Breast epithelium (tissue), 4 donors: ENCODE data around the gene BAZ2B. TPM values are rescaled to one million over a fixed set of nuclear protein-coding genes. Genes with fewer than 3 reads are reported as not detected.

Experiments
- DNase-seq, 2 donors: peaks; one replicate each; pipeline ENCODE4 v3.0.0-alpha.2; 2019; ENCODE audit warnings: low spot score in 2 of 2
- H3K27ac ChIP-seq, 2 donors: fragments of 200-600 bp; sonication (generic) in 1 of 2; one replicate each; pipeline ENCODE4 v1.5.1; 2016 to 2019; ENCODE audit warnings: mild to moderate bottlenecking in 1 of 2
- H3K27me3 ChIP-seq, 2 donors: fragments of 200-600 bp; sonication (generic) in 1 of 2; one replicate each; pipeline versions ENCODE4 v1.5.1 to v1.6.0; 2017 to 2019; ENCODE audit warnings: control low read depth in 1 of 2, mild to moderate bottlenecking in 1 of 2
- H3K36me3 ChIP-seq: fragments of 200-600 bp; one replicate; pipeline ENCODE4 v1.5.1; 2019
- H3K4me1 ChIP-seq, 2 donors: fragments of 200-600 bp; sonication (generic); one replicate each; pipeline ENCODE4 v1.5.1; 2016 to 2019; ENCODE audit warnings: control low read depth in 1 of 2
- H3K4me3 ChIP-seq, 3 donors: fragments of 200-600 bp; sonication (generic); 1 replicate in 2 of 3; 2 replicates in 1 of 3; pipeline ENCODE4 v1.5.1; 2016 to 2019; ENCODE audit warnings: mild to moderate bottlenecking in 3 of 3, moderate library complexity in 2 of 3
- H3K9me3 ChIP-seq, 2 donors: fragments of 200-600 bp; sonication (generic) in 1 of 2; one replicate each; pipeline ENCODE4 v1.5.1; 2016 to 2019; ENCODE audit warnings: control low read depth in 1 of 2
- POLR2A ChIP-seq: fragments of 450-650 bp; IDR thresholded peaks from one replicate; pipeline ENCODE4 v1.6.1; 2016; ENCODE audit warnings: antibody characterized with exemption, mild to moderate bottlenecking, moderate library complexity
- POLR2AphosphoS5 ChIP-seq, 3 donors: sonication (generic); formaldehyde crosslinking; IDR thresholded peaks; one replicate each; pipeline ENCODE4 v1.6.1; 2017; ENCODE audit warnings: antibody characterized with exemption in 3 of 3
- intact Hi-C: fragments of 100-400 bp; cut with DNase I; formaldehyde crosslinking; loops from one replicate; pipeline ENCODE4 v1.15.1; 2023; ENCODE audit warnings: low total_unique reads
- total RNA-seq, 3 donors: library from RNA; depleted of rRNA; stranded (reverse); fragments of >200 nt; gene quantifications; one replicate each; pipeline ENCODE4 v1.1.0, GENCODE V29; 2016
- TF ChIP-seq, protein P1 (sequence below), 3 donors: fragments of 450-650 bp; IDR thresholded peaks; one replicate each; pipeline ENCODE4 v1.5.1; 2016 to 2017; ENCODE audit warnings: antibody characterized with exemption in 3 of 3, mild to moderate bottlenecking in 3 of 3, moderate library complexity in 3 of 3

The BAZ2B gene
- total RNA-seq, 3 donors from 2014 or later = 86.1 to 250 (median 143) TPM

DNA sequence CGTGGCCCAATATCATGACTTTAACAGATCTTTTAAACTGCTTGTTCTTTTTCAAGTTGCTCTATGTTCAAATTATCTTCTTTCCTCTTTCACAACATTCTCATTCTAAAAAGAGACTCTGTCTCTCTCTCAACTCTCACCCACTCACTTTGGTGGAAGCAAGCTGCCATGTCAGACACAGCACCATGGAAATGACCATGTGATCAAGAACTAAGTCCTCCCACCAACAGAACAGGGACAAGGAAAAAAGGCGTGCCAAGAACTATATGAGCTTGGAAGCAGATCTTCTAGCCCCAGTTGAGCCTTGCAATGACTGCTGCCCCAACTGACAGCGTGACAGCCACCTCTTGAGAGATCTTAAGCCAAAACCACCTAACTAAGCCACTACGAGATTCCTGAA is 23.9 kb downstream of the BAZ2B start:
- no peaks in the 10 kb centered on the region for H3K27me3 ChIP-seq
- no peaks in the 10 kb centered on the region for H3K9me3 ChIP-seq
- peak overlapping the region in 1 of 2 donors; percentile 43 for H3K27ac ChIP-seq
- intact Hi-C loops = loop anchor here (5.0 kb wide), 1 partner anchor 385 kb away; no protein-coding TSS in a partner anchor
- TF ChIP-seq, protein P1, sequence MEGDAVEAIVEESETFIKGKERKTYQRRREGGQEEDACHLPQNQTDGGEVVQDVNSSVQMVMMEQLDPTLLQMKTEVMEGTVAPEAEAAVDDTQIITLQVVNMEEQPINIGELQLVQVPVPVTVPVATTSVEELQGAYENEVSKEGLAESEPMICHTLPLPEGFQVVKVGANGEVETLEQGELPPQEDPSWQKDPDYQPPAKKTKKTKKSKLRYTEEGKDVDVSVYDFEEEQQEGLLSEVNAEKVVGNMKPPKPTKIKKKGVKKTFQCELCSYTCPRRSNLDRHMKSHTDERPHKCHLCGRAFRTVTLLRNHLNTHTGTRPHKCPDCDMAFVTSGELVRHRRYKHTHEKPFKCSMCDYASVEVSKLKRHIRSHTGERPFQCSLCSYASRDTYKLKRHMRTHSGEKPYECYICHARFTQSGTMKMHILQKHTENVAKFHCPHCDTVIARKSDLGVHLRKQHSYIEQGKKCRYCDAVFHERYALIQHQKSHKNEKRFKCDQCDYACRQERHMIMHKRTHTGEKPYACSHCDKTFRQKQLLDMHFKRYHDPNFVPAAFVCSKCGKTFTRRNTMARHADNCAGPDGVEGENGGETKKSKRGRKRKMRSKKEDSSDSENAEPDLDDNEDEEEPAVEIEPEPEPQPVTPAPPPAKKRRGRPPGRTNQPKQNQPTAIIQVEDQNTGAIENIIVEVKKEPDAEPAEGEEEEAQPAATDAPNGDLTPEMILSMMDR (IDR thresholded peaks at IDR 0.05) = no peak
- TF ChIP-seq POLR2A = no peak
- TF ChIP-seq POLR2AphosphoS5 (IDR thresholded peaks at IDR 0.05) = no peak
- no peak overlapping the region for H3K4me3 ChIP-seq
- DNase-seq = no peak
- H3K4me1 ChIP-seq = no peaks in the 10 kb centered on the region
- no peaks in the 10 kb centered on the region for H3K36me3 ChIP-seq

DNA sequence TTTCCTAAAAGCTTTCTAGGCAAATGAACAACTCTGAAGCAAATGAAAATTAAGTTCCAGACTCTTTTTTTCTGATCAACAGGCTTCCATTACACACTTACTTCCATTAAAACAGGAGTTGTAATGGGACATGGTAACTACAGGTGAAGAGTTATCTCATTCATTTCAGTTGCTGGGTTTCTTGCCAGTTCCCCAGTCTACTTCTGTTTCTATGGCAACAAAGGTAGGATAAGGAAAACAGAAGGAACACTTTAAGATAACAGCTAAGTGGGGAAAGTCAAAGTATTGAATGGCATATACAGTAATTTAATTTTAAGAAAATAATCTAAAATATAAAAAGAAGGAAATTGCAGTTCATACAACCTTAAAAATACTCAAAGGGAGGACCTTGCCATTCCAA is 25.1 kb downstream of the BAZ2B start:
- H3K27ac ChIP-seq = no peak overlapping the region
- no peaks in the 10 kb centered on the region for H3K27me3 ChIP-seq
- TF ChIP-seq POLR2AphosphoS5 (IDR thresholded peaks at IDR 0.05) (no peak), POLR2A (no peak)
- TF ChIP-seq, protein P1 (IDR thresholded peaks at IDR 0.05) = no peak

GRCh38 chr2:159589286-159589685 is 27.1 kb downstream of the BAZ2B start:
- H3K9me3 ChIP-seq = no peaks in the 10 kb centered on the region
- H3K27me3 ChIP-seq = no peaks in the 10 kb centered on the region
- no peaks in the 10 kb centered on the region for H3K4me1 ChIP-seq
- intact Hi-C loops = loop anchor here (2.0 kb wide), 1 partner anchor 74 kb away; no protein-coding TSS in a partner anchor
- no peak overlapping the region for H3K4me3 ChIP-seq
- TF ChIP-seq, protein P1 (IDR thresholded peaks at IDR 0.05) = no peak
- no peak for TF ChIP-seq POLR2AphosphoS5 (IDR thresholded peaks at IDR 0.05)
- no peak for TF ChIP-seq POLR2A
- no peaks in the 10 kb centered on the region for H3K36me3 ChIP-seq
- no peak overlapping the region for H3K27ac ChIP-seq
- DNase-seq = no peak

More for the DNA sequence above, 25.1 kb downstream of the BAZ2B start:
- no peak overlapping the region for H3K4me3 ChIP-seq
- no peaks in the 10 kb centered on the region for H3K9me3 ChIP-seq
- no peaks in the 10 kb centered on the region for H3K4me1 ChIP-seq
- intact Hi-C loops = loop anchor here (5.0 kb wide), 1 partner anchor 384 kb away; no protein-coding TSS in a partner anchor
- no peaks in the 10 kb centered on the region for H3K36me3 ChIP-seq
- DNase-seq = no peak

GRCh38 chr2:159586034-159586433 is 30.3 kb downstream of the BAZ2B start:
- TF ChIP-seq POLR2A (no peak), POLR2AphosphoS5 (IDR thresholded peaks at IDR 0.05) (no peak)
- TF ChIP-seq, protein P1 (IDR thresholded peaks at IDR 0.05) = no peak
- Histone ChIP-seq H3K27me3 (no peaks in the 10 kb centered on the region), H3K4me1 (no peaks in the 10 kb centered on the region), H3K9me3 (no peaks in the 10 kb centered on the region), H3K27ac (no peak overlapping the region), H3K4me3 (no peak overlapping the region), H3K36me3 (no peaks in the 10 kb centered on the region)
- no peak for DNase-seq
- intact Hi-C loops = no loop called here

- intact Hi-C loops = no loop called here
- Histone ChIP-seq H3K4me3 (no peak overlapping the region), H3K27me3 (no peaks in the 10 kb centered on the region), H3K9me3 (no peaks in the 10 kb centered on the region), H3K4me1 (no peaks in the 10 kb centered on the region), H3K36me3 (no peaks in the 10 kb centered on the region), H3K27ac (no peak overlapping the region)
- TF ChIP-seq, protein P1 (IDR thresholded peaks at IDR 0.05) = no peak
- TF ChIP-seq POLR2A = no peak
- TF ChIP-seq POLR2AphosphoS5 (IDR thresholded peaks at IDR 0.05) = no peak
- DNase-seq = no peak
These were observed 30.7 kb downstream of the BAZ2B start for GRCh38 chr2:159585622-159586021.
